Measurements from ENCODE around the gene ZNF263. TPM values are rescaled to one million over a fixed set of nuclear protein-coding genes. Genes with fewer than 3 reads are reported as not detected.
"Not testable (repeated sequence)": the region's sequence is repeated elsewhere in the genome, so short reads cannot be mapped to it uniquely, and the experiment has no call there.

The ZNF263 gene
- total RNA-seq, 2 experiments from 2014 or later, result 27.6 to 65.9 TPM

DNA sequence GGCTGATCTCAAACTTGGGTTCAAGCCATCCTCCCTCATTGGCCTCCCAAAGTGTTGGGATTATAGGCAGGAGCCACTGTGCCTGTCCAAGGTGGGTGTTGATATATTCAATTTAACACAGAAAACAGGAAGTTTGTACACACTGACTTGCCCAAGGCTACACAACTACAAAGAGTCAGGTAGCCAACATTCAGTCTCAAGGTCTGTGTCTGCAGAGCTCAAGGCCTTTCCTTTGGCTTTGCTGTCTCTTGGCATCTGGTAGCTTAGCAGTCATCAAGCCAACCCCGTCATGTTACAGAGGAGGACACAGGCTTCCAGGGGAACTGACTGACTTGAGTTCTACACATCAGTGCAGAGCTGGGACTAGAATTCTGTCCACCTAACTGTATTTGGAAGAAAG lies 15.0 kb upstream of the ZNF263 start:
- Histone ChIP-seq H3K4me1 (ENCODE audit: insufficient read depth, low read length, poor library complexity, severe bottlenecking) (peaks cover 15% of the 10 kb centered on the region), H3K9me3 (ENCODE audit: low read length) (no peaks in the 10 kb centered on the region), H3K79me2 (ENCODE audit: insufficient read depth, low read depth, low read length) (peaks cover 4% of the 10 kb centered on the region; the same call in 1 of the 2 replicates), H3K4me2 (ENCODE audit: low read length) (no peak overlapping the region), H3K36me3 (ENCODE audit: insufficient read depth, low read length) (no peaks in the 10 kb centered on the region), H3K4me3 (ENCODE audit: low read depth, low read length, poor library complexity, severe bottlenecking) (no peak overlapping the region), H3K9me2 (ENCODE audit: insufficient read depth, low read length) (no peaks in the 10 kb centered on the region), H3K27ac (ENCODE audit: low read depth, low read length, poor library complexity, severe bottlenecking) (no peak overlapping the region), H4K20me1 (ENCODE audit: insufficient read depth, low read length) (no peaks in the 10 kb centered on the region), H2AFZ (ENCODE audit: low read length) (no peak overlapping the region)
- ChIA-PET CTCF (ENCODE audit: unreplicated experiment) (interaction anchor here (0.6 to 1.3 kb wide), 2 partner anchors 8 to 12 kb away, joined by 3 to 8 read pairs; no protein-coding TSS in a partner anchor), POLR2A (interaction anchor here (0.7 kb wide), 1 partner anchor 191 kb away, joined by 3 read pairs; no protein-coding TSS in a partner anchor)
- BruUV-seq (replicated peaks), result no TSS peak
- no peak for TF ChIP-seq EZH2phosphoT487 (IDR thresholded peaks at IDR 0.05; ENCODE audit: borderline replicate concordance, low read depth, low read length)
- no peak for TF ChIP-seq CTCF (conservative IDR thresholded peaks at IDR 0.05; ENCODE audit: low read length)
- intact Hi-C loops (cut with micrococcal nuclease; ENCODE audit: unreplicated experiment), result loop anchor here (5.0 to 10.0 kb wide), 2 partner anchors 99 to 113 kb away; no protein-coding TSS in a partner anchor
- DNase-seq (ENCODE audit: low spot score), result no peak

DNA sequence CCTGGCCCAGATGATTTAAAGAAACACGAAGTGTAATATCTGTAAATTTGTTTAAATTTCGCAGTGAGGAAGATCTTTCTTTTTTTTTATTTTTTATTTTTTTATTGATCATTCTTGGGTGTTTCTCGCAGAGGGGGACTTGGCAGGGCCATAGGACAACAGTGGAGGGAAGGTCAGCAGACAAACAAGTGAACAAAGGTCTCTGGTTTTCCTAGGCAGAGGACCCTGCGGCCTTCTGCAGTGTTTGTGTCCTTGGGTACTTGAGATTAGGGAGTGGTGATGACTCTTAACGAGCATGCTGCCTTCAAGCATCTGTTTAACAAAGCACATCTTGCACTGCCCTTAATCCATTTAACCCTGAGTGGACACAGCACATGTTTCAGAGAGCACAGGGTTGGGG lies 12.6 kb upstream of the ZNF263 start:
- H3K27ac ChIP-seq (ENCODE audit: low read depth, low read length, poor library complexity, severe bottlenecking); H3K9me3 ChIP-seq (ENCODE audit: low read length); intact Hi-C loops (cut with micrococcal nuclease; ENCODE audit: unreplicated experiment); H3K4me2 ChIP-seq (ENCODE audit: low read length); POLR2A ChIA-PET; H3K9me2 ChIP-seq (ENCODE audit: insufficient read depth, low read length); CTCF ChIA-PET (ENCODE audit: unreplicated experiment); H3K4me3 ChIP-seq (ENCODE audit: low read depth, low read length, poor library complexity, severe bottlenecking); H3K36me3 ChIP-seq (ENCODE audit: insufficient read depth, low read length); DNase-seq (ENCODE audit: low spot score); BruUV-seq (replicated peaks); H2AFZ ChIP-seq (ENCODE audit: low read length); H4K20me1 ChIP-seq (ENCODE audit: insufficient read depth, low read length); H3K79me2 ChIP-seq (ENCODE audit: insufficient read depth, low read depth, low read length): not testable (repeated sequence)
- peaks cover 20% of the 10 kb centered on the region for H3K4me1 ChIP-seq (ENCODE audit: insufficient read depth, low read length, poor library complexity, severe bottlenecking)

DNA sequence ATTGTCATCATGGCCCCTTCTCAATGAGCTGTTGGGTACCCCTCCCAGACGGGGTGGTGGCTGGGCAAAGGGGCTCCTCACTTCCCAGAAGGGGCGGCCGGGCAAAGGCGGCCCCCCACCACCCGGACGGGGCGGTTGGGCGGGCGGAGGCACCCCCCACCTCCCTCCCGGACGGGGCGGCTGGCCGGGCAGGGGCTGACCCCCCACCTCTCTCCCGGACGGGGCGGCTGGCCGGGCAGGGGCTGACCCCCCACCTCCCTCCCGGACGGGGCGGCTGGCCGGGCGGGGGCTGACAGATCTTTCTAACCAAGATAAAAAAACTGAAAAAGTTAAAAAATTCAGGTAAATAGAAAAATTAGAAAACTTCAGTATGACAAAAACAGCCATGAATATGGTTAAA lies 12.0 kb upstream of the ZNF263 start:
- H3K4me1 ChIP-seq (ENCODE audit: insufficient read depth, low read length, poor library complexity, severe bottlenecking), result peaks cover 20% of the 10 kb centered on the region
- CTCF ChIA-PET (ENCODE audit: unreplicated experiment); H2AFZ ChIP-seq (ENCODE audit: low read length); BruUV-seq (replicated peaks); DNase-seq (ENCODE audit: low spot score); H3K27ac ChIP-seq (ENCODE audit: low read depth, low read length, poor library complexity, severe bottlenecking); H4K20me1 ChIP-seq (ENCODE audit: insufficient read depth, low read length); POLR2A ChIA-PET; H3K4me2 ChIP-seq (ENCODE audit: low read length); H3K9me2 ChIP-seq (ENCODE audit: insufficient read depth, low read length); H3K36me3 ChIP-seq (ENCODE audit: insufficient read depth, low read length); H3K79me2 ChIP-seq (ENCODE audit: insufficient read depth, low read depth, low read length); H3K4me3 ChIP-seq (ENCODE audit: low read depth, low read length, poor library complexity, severe bottlenecking); H3K9me3 ChIP-seq (ENCODE audit: low read length); intact Hi-C loops (cut with micrococcal nuclease; ENCODE audit: unreplicated experiment): not testable (repeated sequence)

GRCh38 chr16:3274490-3274889 lies 8.8 kb upstream of the ZNF263 start:
- intact Hi-C loops (cut with micrococcal nuclease; ENCODE audit: unreplicated experiment), result no loop called here
- H3K4me3 ChIP-seq (ENCODE audit: low read depth, low read length, poor library complexity, severe bottlenecking), result no peak overlapping the region
- DNase-seq (ENCODE audit: low spot score), result peak; percentile 60
- H3K4me1 ChIP-seq (ENCODE audit: insufficient read depth, low read length, poor library complexity, severe bottlenecking), result peaks cover 12% of the 10 kb centered on the region
- TF ChIP-seq CTCF (conservative IDR thresholded peaks at IDR 0.05; ENCODE audit: low read length), result no peak
- TF ChIP-seq EZH2phosphoT487 (IDR thresholded peaks at IDR 0.05; ENCODE audit: borderline replicate concordance, low read depth, low read length), result no peak
- H3K4me2 ChIP-seq (ENCODE audit: low read length), result peak overlapping the region; percentile 25; the same call in 1 of the 2 replicates
- H3K36me3 ChIP-seq (ENCODE audit: insufficient read depth, low read length), result no peaks in the 10 kb centered on the region
- H3K27ac ChIP-seq (ENCODE audit: low read depth, low read length, poor library complexity, severe bottlenecking), result peak overlapping the region; percentile 39
- no peaks in the 10 kb centered on the region for H4K20me1 ChIP-seq (ENCODE audit: insufficient read depth, low read length)
- BruUV-seq (replicated peaks), result no TSS peak
- no peaks in the 10 kb centered on the region for H3K9me3 ChIP-seq (ENCODE audit: low read length)
- no peaks in the 10 kb centered on the region for H3K79me2 ChIP-seq (ENCODE audit: insufficient read depth, low read depth, low read length)
- ChIA-PET CTCF (ENCODE audit: unreplicated experiment) (no interaction called here), POLR2A (no interaction called here)
- H3K9me2 ChIP-seq (ENCODE audit: insufficient read depth, low read length), result no peaks in the 10 kb centered on the region
- H2AFZ ChIP-seq (ENCODE audit: low read length), result peak overlapping the region; percentile 56; the same call in 1 of the 2 replicates

All from OCI-LY7 (cell line).